H1 (cell line): ENCODE data around the gene ACSL6. TPM values are rescaled to one million over a fixed set of nuclear protein-coding genes. Genes with fewer than 3 reads are reported as not detected.

Experiments
- CTCF ChIA-PET: fragments of 300-600 bp; sonication (Branson Sonifier 250); formaldehyde crosslinking; loops from one replicate; lab custom pipeline; 2021; ENCODE audit not compliant: partially characterized antibody; lab: Charles Lee
- POLR2A ChIA-PET: fragments of 300-600 bp; sonication (Branson Sonifier 250); formaldehyde crosslinking; loops from one replicate; lab custom pipeline; 2021; ENCODE audit warnings: inconsistent platforms; ENCODE audit not compliant: partially characterized antibody; lab: Charles Lee
- DNase-seq, 2 experiments: peaks; one replicate each; pipeline versions ENCODE4 v3.0.0 to v3.0.0-alpha.2; 2010 to 2022; ENCODE audit warnings: low spot score in 2 of 2, low read depth in 1 of 2, mixed read lengths in 1 of 2
- FAIRE-seq: peaks from 2 replicates; lab custom pipeline; 2011; peaks lifted over from hg19 to GRCh38; lab: Jason Lieb, UNC
- H2AFZ ChIP-seq: 2 replicates; pipeline ENCODE4 v1.8.1; 2012; ENCODE audit warnings: low read length, inconsistent platforms
- H2AK5ac ChIP-seq: 2 replicates; pipeline ENCODE4 v1.6.1; 2013; ENCODE audit warnings: low read depth, low read length
- H2BK120ac ChIP-seq: replicated peaks from 2 replicates; pipeline ENCODE3; 2013; ENCODE audit warnings: low read depth, low read length, inconsistent platforms
- H2BK12ac ChIP-seq: 2 replicates; pipeline ENCODE4 v1.6.1; 2013; ENCODE audit warnings: low read depth, low read length
- H2BK15ac ChIP-seq: 2 replicates; pipeline ENCODE4 v1.6.1; 2013; ENCODE audit warnings: low read length
- H2BK20ac ChIP-seq: 2 replicates; pipeline ENCODE4 v1.6.1; 2013; ENCODE audit warnings: low read length
- H2BK5ac ChIP-seq: 2 replicates; pipeline ENCODE4 v1.6.1; 2013; ENCODE audit warnings: low read depth, low read length
- H3K14ac ChIP-seq: 2 replicates; pipeline ENCODE4 v1.6.1; 2013; ENCODE audit warnings: inconsistent platforms; ENCODE audit not compliant: insufficient read length
- H3K18ac ChIP-seq: 2 replicates; pipeline ENCODE4 v1.6.1; 2013; ENCODE audit warnings: low read length; ENCODE audit errors: extremely low read depth
- H3K23ac ChIP-seq: 2 replicates; pipeline ENCODE4 v1.6.1; 2013; ENCODE audit warnings: inconsistent platforms; ENCODE audit not compliant: insufficient read length
- H3K23me2 ChIP-seq: 2 replicates; pipeline ENCODE4 v1.6.1; 2013; ENCODE audit warnings: low read depth, low read length
- H3K27ac ChIP-seq: 2 replicates; pipeline ENCODE4 v1.6.1; 2011; ENCODE audit warnings: low read depth, low read length, inconsistent platforms
- H3K27me3 ChIP-seq, 4 experiments: replicated peaks in 1 of 4; 1 replicate in 1 of 4; 2 replicates in 3 of 4; pipeline versions ENCODE4 v1.6.1 to v1.8.1; 2011 to 2013; ENCODE audit warnings: low read length in 3 of 4, mild to moderate bottlenecking in 3 of 4, inconsistent platforms in 2 of 4, mixed read lengths in 2 of 4, moderate library complexity in 1 of 4; ENCODE audit not compliant: control insufficient read depth in 3 of 4, insufficient read depth in 3 of 4; ENCODE audit errors: extremely low read depth in 1 of 4
- H3K36me3 ChIP-seq, 4 experiments: 2 replicates each; pipeline versions ENCODE4 v1.6.1 to v1.8.1; 2011 to 2013; ENCODE audit warnings: mild to moderate bottlenecking in 4 of 4, low read length in 3 of 4, moderate library complexity in 2 of 4, control low read depth in 1 of 4, inconsistent platforms in 1 of 4; ENCODE audit not compliant: insufficient read depth in 4 of 4, control insufficient read depth in 2 of 4
- H3K4ac ChIP-seq: replicated peaks from 2 replicates; pipeline ENCODE3; 2013; ENCODE audit warnings: low read length, low read depth, mixed read lengths, inconsistent platforms; ENCODE audit not compliant: insufficient read length
- H3K4me1 ChIP-seq, 4 experiments: replicated peaks in 1 of 4; 1 replicate in 1 of 4; 2 replicates in 3 of 4; pipeline versions ENCODE4 v1.6.1 to v1.8.1; 2011 to 2013; ENCODE audit warnings: low read length in 3 of 4, inconsistent platforms in 2 of 4, mixed read lengths in 1 of 4; ENCODE audit not compliant: insufficient read depth in 4 of 4, control insufficient read depth in 3 of 4
- H3K4me2 ChIP-seq, 2 experiments: 2 replicates each; pipeline versions ENCODE4 v1.6.1 to v1.8.1; 2011 to 2013; ENCODE audit warnings: low read depth in 2 of 2, low read length in 2 of 2, control low read depth in 1 of 2, inconsistent platforms in 1 of 2, mild to moderate bottlenecking in 1 of 2; ENCODE audit not compliant: insufficient read depth in 1 of 2
- H3K4me3 ChIP-seq, 4 experiments: fragments of 200-600, 300-600 bp in 1 of 4; sonication (generic), shearing (Covaris generic), sonication (Bioruptor Twin) in 1 of 4; 2 replicates each; pipeline versions ENCODE4 v1.5.1 to v1.8.1; 2011 to 2016; ENCODE audit warnings: low read length in 4 of 4, low read depth in 3 of 4, control low read depth in 2 of 4, inconsistent platforms in 2 of 4, mild to moderate bottlenecking in 2 of 4, mixed read lengths in 1 of 4, moderate library complexity in 1 of 4; ENCODE audit not compliant: insufficient read depth in 2 of 4; ENCODE audit errors: extremely low read depth in 1 of 4
- H3K56ac ChIP-seq: replicated peaks from 2 replicates; pipeline ENCODE3; 2013; ENCODE audit warnings: low read depth, mild to moderate bottlenecking, mixed read lengths, low read length, inconsistent platforms; ENCODE audit not compliant: insufficient read length
- H3K79me1 ChIP-seq: 2 replicates; pipeline ENCODE4 v1.6.1; 2013; ENCODE audit warnings: low read depth, low read length, control low read depth
- H3K79me2 ChIP-seq, 2 experiments: 2 replicates each; pipeline versions ENCODE4 v1.6.1 to v1.8.1; 2012 to 2013; ENCODE audit warnings: low read length in 2 of 2, mild to moderate bottlenecking in 2 of 2, inconsistent platforms in 1 of 2; ENCODE audit not compliant: insufficient read depth in 2 of 2, control insufficient read depth in 1 of 2
- H3K9ac ChIP-seq, 4 experiments: replicated peaks in 1 of 4; 1 replicate in 1 of 4; 2 replicates in 3 of 4; pipeline versions ENCODE4 v1.6.1 to v1.8.1; 2011 to 2013; ENCODE audit warnings: low read depth in 3 of 4, low read length in 3 of 4, control low read depth in 2 of 4, mild to moderate bottlenecking in 2 of 4, moderate library complexity in 2 of 4, inconsistent platforms in 1 of 4; ENCODE audit errors: extremely low read depth in 1 of 4
- H3K9me3 ChIP-seq, 2 experiments: 2 replicates each; pipeline versions ENCODE4 v1.6.1 to v1.8.1; 2012 to 2013; ENCODE audit warnings: mild to moderate bottlenecking in 2 of 2, moderate library complexity in 2 of 2, control low read depth in 1 of 2, inconsistent platforms in 1 of 2, low read depth in 1 of 2, low read length in 1 of 2, mixed read lengths in 1 of 2; ENCODE audit not compliant: insufficient read depth in 2 of 2
- H4K20me1 ChIP-seq, 2 experiments: replicated peaks in 1 of 2; 2 replicates each; pipeline versions ENCODE3 to v1.8.1; 2011 to 2013; ENCODE audit warnings: inconsistent platforms in 2 of 2, low read length in 2 of 2, mild to moderate bottlenecking in 1 of 2; ENCODE audit not compliant: insufficient read depth in 2 of 2, control insufficient read depth in 1 of 2
- H4K5ac ChIP-seq: 2 replicates; pipeline ENCODE4 v1.6.1; 2013; ENCODE audit warnings: low read length, low read depth, mixed read lengths, inconsistent platforms; ENCODE audit not compliant: insufficient read length
- H4K8ac ChIP-seq: 2 replicates; pipeline ENCODE4 v1.8.0; 2013; ENCODE audit warnings: mild to moderate bottlenecking, moderate library complexity, low read length, inconsistent platforms; ENCODE audit not compliant: insufficient read depth; ENCODE audit errors: extremely low read depth
- H4K91ac ChIP-seq: replicated peaks from 2 replicates; pipeline ENCODE3; 2013; ENCODE audit warnings: low read length, mixed read lengths, inconsistent platforms; ENCODE audit not compliant: insufficient read length
- CEBPB ChIP-seq: IDR thresholded peaks from 2 replicates; pipeline ENCODE4 v1.6.1; 2012; ENCODE audit warnings: low read depth, low read length
- WGBS, 2 experiments: shearing (Covaris generic) in 1 of 2; methylation state at CpG; one replicate each; pipeline versions ENCODE4 v1.1.6 to v1.1.7; 2013 to 2015; ENCODE audit warnings: low lambda C conversion rate in 2 of 2, mixed read lengths in 2 of 2, inconsistent platforms in 1 of 2, low coverage in 1 of 2, missing lambda C conversion rate in 1 of 2; ENCODE audit not compliant: insufficient replicate concordance in 2 of 2, insufficient coverage in 1 of 2, insufficient read length in 1 of 2; ENCODE audit errors: extremely low coverage in 1 of 2, missing lambda C conversion rate in 1 of 2; 5-methylcytosine and 5-hydroxymethylcytosine counted together
- polyA plus RNA-seq, 7 experiments: library from polyadenylated mRNA; depleted of rRNA in 3 of 7; stranded (reverse) in 5 of 7; unstranded in 2 of 7; fragments of >200 nt in 5 of 7; fragments of 200-250 nt in 2 of 7; gene quantifications; 1 replicate in 5 of 7; 2 replicates in 1 of 7; 4 replicates in 1 of 7; pipeline versions ENCODE4 v1.2.1 to v1.2.3, GENCODE V29; 2011 to 2013; ENCODE audit warnings: missing spikeins in 2 of 7, mixed read lengths in 2 of 7
- total RNA-seq: library from RNA; stranded (reverse); fragmentation: NEBNext Ultra II Directional; extraction: Animal tissue kit (Norgen Biotek cat#: 25700); gene quantifications from 2 replicates; pipeline ENCODE4 v1.2.1, GENCODE V29; 2021

Gene ACSL6
- total and polyA plus RNA-seq, 2 of the 8 experiments (the other 6 are each of a cell fraction or from before 2014, with no cell fraction given) = 2.3 to 2.4 TPM

- Histone ChIP-seq H2BK5ac (no peak overlapping the region), H4K20me1 (no peaks in the 10 kb centered on the region), H3K27ac (no peak overlapping the region), H3K4me1 (no peaks in the 10 kb centered on the region; a peak in 1 of 7 replicates), H2BK15ac (no peak overlapping the region), H3K27me3 (no peaks in the 10 kb centered on the region), H2BK120ac (no peak overlapping the region), H3K18ac (no peak overlapping the region), H3K14ac (no peak overlapping the region), H3K56ac (no peak overlapping the region), H3K36me3 (no peaks in the 10 kb centered on the region), H3K79me1 (no peaks in the 10 kb centered on the region), H3K4me2 (no peak overlapping the region), H3K79me2 (no peaks in the 10 kb centered on the region), H4K8ac (no peak overlapping the region), H4K5ac (no peak overlapping the region), H2AK5ac (no peak overlapping the region), H2BK20ac (no peak overlapping the region), H3K23ac (no peak overlapping the region), H3K9ac (no peak overlapping the region), H3K23me2 (no peaks in the 10 kb centered on the region), H4K91ac (no peak overlapping the region), H2BK12ac (no peak overlapping the region), H3K4ac (no peak overlapping the region), H3K4me3 (no peak overlapping the region), H2AFZ (no peak overlapping the region), H3K9me3 (no peaks in the 10 kb centered on the region)
- TF ChIP-seq CEBPB = no peak
- DNase-seq (no peak), FAIRE-seq (no peak)
- POLR2A ChIA-PET = interaction anchor here (0.6 kb wide), 1 partner anchor 107 kb away, joined by 3 read pairs; no protein-coding TSS in a partner anchor
- CTCF ChIA-PET = no interaction called here
- WGBS, 2 experiments = 46% methylated on average over 2 of the region's 2 CpGs; no CpG with 5 or more reads in 1 of the 2 experiments
Measured at GRCh38 chr5:131947445-131947844, 64.0 kb downstream of the ACSL6 start.
